Breast epithelium (tissue), 4 donors: ENCODE data around the gene FST. TPM values are rescaled to one million over a fixed set of nuclear protein-coding genes. Genes with fewer than 3 reads are reported as not detected.

Experiments
- DNase-seq, 2 donors: peaks; one replicate each; pipeline ENCODE4 v3.0.0-alpha.2; 2019; ENCODE audit warnings: low spot score in 2 of 2
- H3K27ac ChIP-seq, 2 donors: fragments of 200-600 bp; sonication (generic) in 1 of 2; one replicate each; pipeline ENCODE4 v1.5.1; 2016 to 2019; ENCODE audit warnings: mild to moderate bottlenecking in 1 of 2
- H3K27me3 ChIP-seq, 2 donors: fragments of 200-600 bp; sonication (generic) in 1 of 2; one replicate each; pipeline versions ENCODE4 v1.5.1 to v1.6.0; 2017 to 2019; ENCODE audit warnings: control low read depth in 1 of 2, mild to moderate bottlenecking in 1 of 2
- H3K36me3 ChIP-seq: fragments of 200-600 bp; one replicate; pipeline ENCODE4 v1.5.1; 2019
- H3K4me1 ChIP-seq, 2 donors: fragments of 200-600 bp; sonication (generic); one replicate each; pipeline ENCODE4 v1.5.1; 2016 to 2019; ENCODE audit warnings: control low read depth in 1 of 2
- H3K4me3 ChIP-seq, 3 donors: fragments of 200-600 bp; sonication (generic); 1 replicate in 2 of 3; 2 replicates in 1 of 3; pipeline ENCODE4 v1.5.1; 2016 to 2019; ENCODE audit warnings: mild to moderate bottlenecking in 3 of 3, moderate library complexity in 2 of 3
- H3K9me3 ChIP-seq, 2 donors: fragments of 200-600 bp; sonication (generic) in 1 of 2; one replicate each; pipeline ENCODE4 v1.5.1; 2016 to 2019; ENCODE audit warnings: control low read depth in 1 of 2
- CTCF ChIP-seq, 3 donors: fragments of 450-650 bp; IDR thresholded peaks; one replicate each; pipeline ENCODE4 v1.5.1; 2016 to 2017; ENCODE audit warnings: antibody characterized with exemption in 3 of 3, mild to moderate bottlenecking in 3 of 3, moderate library complexity in 3 of 3
- POLR2A ChIP-seq: fragments of 450-650 bp; IDR thresholded peaks from one replicate; pipeline ENCODE4 v1.6.1; 2016; ENCODE audit warnings: antibody characterized with exemption, mild to moderate bottlenecking, moderate library complexity
- POLR2AphosphoS5 ChIP-seq, 3 donors: sonication (generic); formaldehyde crosslinking; IDR thresholded peaks; one replicate each; pipeline ENCODE4 v1.6.1; 2017; ENCODE audit warnings: antibody characterized with exemption in 3 of 3
- intact Hi-C: fragments of 100-400 bp; cut with DNase I; formaldehyde crosslinking; loops from one replicate; pipeline ENCODE4 v1.15.1; 2023; ENCODE audit warnings: low total_unique reads
- total RNA-seq, 3 donors: library from RNA; depleted of rRNA; stranded (reverse); fragments of >200 nt; gene quantifications; one replicate each; pipeline ENCODE4 v1.1.0, GENCODE V29; 2016

Gene FST
- total RNA-seq: 10 to 100 TPM in 1 of 3 donors, 1 to 10 TPM in 2; 6.2 to 23.0 (median 7.6) TPM

GRCh38 chr5:53480416-53481158 lies at the start of gene FST:
Gene FST, plus strand, starts transcription at chr5:53480629. Its CDS starts 163 bp downstream, at chr5:53480792.
- no peak for DNase-seq
- Histone ChIP-seq H3K4me3 (peak within 1 kb of the TSS; percentile 65 to 91 (median 76)), H3K36me3 (no peaks in the 10 kb centered on the region), H3K27me3 (no peaks in the 10 kb centered on the region), H3K9me3 (no peaks in the 10 kb centered on the region), H3K27ac (peak within 1 kb of the TSS; percentile 77 to 93), H3K4me1 (no peaks in the 10 kb centered on the region)
- TF ChIP-seq CTCF (IDR thresholded peaks at IDR 0.05) (no peak), POLR2AphosphoS5 (IDR thresholded peaks at IDR 0.05) (no peak), POLR2A (no peak)
- intact Hi-C loops: no loop called here

- no peaks in the 10 kb centered on the region for H3K4me1 ChIP-seq
- no peaks in the 10 kb centered on the region for H3K36me3 ChIP-seq
- H3K27ac ChIP-seq: no peak overlapping the region
- no peak overlapping the region for H3K4me3 ChIP-seq
- H3K9me3 ChIP-seq: no peaks in the 10 kb centered on the region
- H3K27me3 ChIP-seq: no peaks in the 10 kb centered on the region
- TF ChIP-seq POLR2AphosphoS5 (IDR thresholded peaks at IDR 0.05): no peak
- TF ChIP-seq CTCF (IDR thresholded peaks at IDR 0.05): no peak
- no peak for TF ChIP-seq POLR2A
- intact Hi-C loops: no loop called here
- DNase-seq: no peak
Measured at GRCh38 chr5:53431665-53432064, 48.8 kb upstream of the FST start.

- intact Hi-C loops: no loop called here
- H3K27ac ChIP-seq: no peak overlapping the region
Measured at GRCh38 chr5:53433026-53433425, 47.4 kb upstream of the FST start.

GRCh38 chr5:53434541-53434940 lies 45.9 kb upstream of the FST start:
- H3K9me3 ChIP-seq: no peaks in the 10 kb centered on the region
- TF ChIP-seq POLR2A: no peak
- TF ChIP-seq POLR2AphosphoS5 (IDR thresholded peaks at IDR 0.05): no peak
- no peak for TF ChIP-seq CTCF (IDR thresholded peaks at IDR 0.05)
- DNase-seq: no peak
- no peak overlapping the region for H3K4me3 ChIP-seq
- intact Hi-C loops: no loop called here
- H3K4me1 ChIP-seq: no peaks in the 10 kb centered on the region
- no peaks in the 10 kb centered on the region for H3K36me3 ChIP-seq
- H3K27me3 ChIP-seq: no peaks in the 10 kb centered on the region
- H3K27ac ChIP-seq: no peak overlapping the region

More at GRCh38 chr5:53433026-53433425, 47.4 kb upstream of the FST start:
- no peak for DNase-seq
- Histone ChIP-seq H3K36me3 (no peaks in the 10 kb centered on the region), H3K4me3 (no peak overlapping the region), H3K27me3 (no peaks in the 10 kb centered on the region), H3K4me1 (no peaks in the 10 kb centered on the region), H3K9me3 (no peaks in the 10 kb centered on the region)
- no peak for TF ChIP-seq POLR2AphosphoS5 (IDR thresholded peaks at IDR 0.05)

- TF ChIP-seq CTCF (IDR thresholded peaks at IDR 0.05) (no peak), POLR2A (no peak), POLR2AphosphoS5 (IDR thresholded peaks at IDR 0.05) (no peak)
- no peaks in the 10 kb centered on the region for H3K4me1 ChIP-seq
- DNase-seq: no peak
- intact Hi-C loops: no loop called here
- H3K4me3 ChIP-seq: no peak overlapping the region
- H3K27me3 ChIP-seq: no peaks in the 10 kb centered on the region
- H3K27ac ChIP-seq: no peak overlapping the region
- H3K36me3 ChIP-seq: no peaks in the 10 kb centered on the region
- no peaks in the 10 kb centered on the region for H3K9me3 ChIP-seq
Measured at GRCh38 chr5:53436480-53437191, 43.8 kb upstream of the FST start.
